RPMI8226 (cell line): ENCODE results near the gene GARIN5A.
"Not testable (repeated sequence)": the region's sequence is repeated elsewhere in the genome, so short reads cannot be mapped to it uniquely, and the experiment has no call there.

ENCODE experiments used
- DNase-seq: peaks from one replicate; pipeline ENCODE4 v3.0.0-alpha.2; 2015

Gene GARIN5A

DNA sequence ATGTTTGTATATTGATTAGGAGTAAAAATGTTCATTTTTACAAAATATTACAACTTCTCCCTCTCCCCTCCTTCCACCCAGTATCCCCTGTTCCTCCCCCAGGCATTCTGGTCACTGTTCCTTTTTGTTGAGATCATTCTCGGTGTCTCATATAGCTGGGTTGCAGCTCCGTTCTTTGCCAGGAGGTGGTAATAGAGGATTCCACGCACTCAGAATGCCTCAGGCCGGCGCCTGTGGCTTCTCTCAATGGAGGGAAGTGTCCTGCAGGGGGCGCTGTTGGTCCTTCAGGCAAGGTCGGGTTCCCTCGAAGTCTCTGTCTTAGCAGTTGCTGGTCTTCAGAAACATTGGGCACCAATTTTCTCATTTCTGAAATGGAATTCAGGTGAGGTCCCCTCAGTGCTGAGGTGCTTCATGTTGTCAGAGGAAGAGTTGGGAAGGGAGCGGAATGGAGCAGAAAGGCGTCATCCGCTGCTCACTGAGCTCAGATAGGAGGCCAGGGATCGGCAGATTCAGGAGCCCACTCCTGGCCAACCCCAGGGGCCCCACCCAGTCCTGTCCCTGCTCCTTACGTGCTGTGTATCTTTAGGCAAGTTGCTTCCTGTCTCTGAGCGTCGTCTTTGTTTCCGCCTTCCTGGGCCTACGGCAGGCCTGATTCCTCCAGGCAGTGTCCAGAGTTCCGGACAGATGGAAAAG is 10.3 kb upstream of the GARIN5A start:
- peak; percentile 54 for DNase-seq

DNA sequence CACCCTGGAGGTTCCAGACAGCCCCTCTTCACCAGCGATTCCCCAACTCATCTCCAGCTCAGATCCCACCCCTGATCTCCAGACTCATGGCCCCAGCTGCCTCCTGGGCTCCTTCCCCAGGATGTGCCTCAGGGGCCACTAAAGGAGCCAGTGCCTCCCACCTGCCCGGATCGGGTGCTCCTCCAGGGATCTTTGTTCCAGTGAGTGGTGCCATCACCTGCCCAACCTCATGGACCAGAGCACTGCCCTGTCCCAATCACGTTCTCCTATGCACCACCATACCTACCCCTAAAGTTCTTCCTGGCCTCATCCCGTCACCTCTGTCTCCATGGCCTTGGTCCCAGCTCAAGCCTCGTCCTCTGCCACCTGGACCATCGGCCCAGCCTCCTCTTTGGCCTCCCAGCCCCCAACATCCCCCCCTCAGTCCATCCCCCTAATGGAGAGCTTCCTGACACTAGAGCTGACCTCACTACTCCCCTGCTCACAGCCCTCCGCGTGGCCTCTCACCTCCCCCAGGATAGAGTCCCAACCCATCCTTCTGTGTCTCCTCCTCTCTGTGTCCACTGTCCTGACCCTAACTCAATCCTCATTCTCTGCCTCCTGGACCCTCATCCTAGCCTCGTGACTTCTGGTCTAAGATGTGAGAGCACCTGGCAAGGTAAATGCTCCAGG is 8.8 kb upstream of the GARIN5A start:
- DNase-seq, result no peak

DNA sequence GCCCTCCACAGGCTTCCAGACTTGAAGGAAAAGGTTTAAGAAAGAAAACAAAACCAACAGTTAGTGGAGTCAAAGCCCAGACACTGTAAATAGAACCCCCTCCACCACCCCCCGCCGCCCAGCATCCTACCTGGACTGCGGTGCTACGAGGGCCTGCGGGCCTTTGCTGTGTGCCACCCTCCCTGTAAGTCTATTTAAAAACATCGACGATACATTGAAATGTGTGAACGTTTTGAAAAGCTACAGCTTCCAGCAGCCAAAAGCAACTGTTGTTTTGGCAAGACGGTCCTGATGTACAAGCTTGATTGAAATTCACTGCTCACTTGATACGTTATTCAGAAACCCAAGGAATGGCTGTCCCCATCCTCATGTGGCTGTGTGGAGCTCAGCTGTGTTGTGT is 6.3 kb upstream of the GARIN5A start:
- no peak for DNase-seq

DNA sequence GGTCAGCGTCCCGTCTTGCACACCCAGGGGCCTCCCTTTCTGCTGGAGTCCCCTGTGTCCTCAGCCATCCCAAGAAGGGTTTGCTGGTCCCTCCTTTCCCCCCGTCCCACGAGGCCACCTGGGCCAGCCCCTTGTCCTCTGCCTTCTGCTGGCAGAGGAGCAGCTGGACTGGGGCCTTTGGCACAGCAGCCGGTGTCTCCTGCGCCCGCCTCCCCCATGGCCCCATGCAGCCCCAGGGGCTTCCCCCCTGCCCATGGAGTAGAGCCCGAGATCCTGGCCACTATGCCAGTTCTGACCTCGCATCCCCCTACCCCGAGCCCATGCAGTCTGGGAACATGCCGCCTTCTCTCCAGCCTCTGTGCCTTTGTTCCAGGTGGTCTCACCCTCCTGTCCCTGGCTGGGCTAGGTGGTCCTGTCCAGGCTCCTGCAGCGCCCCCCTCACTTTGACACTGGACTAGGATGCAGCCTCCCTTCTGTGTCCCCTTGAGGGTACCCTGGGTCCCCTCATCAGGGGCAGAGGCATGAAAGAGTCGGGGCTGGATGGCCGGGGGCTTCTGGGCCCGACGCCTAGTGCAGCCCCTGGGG is 5.7 kb upstream of the GARIN5A start:
- DNase-seq, result no peak

DNA sequence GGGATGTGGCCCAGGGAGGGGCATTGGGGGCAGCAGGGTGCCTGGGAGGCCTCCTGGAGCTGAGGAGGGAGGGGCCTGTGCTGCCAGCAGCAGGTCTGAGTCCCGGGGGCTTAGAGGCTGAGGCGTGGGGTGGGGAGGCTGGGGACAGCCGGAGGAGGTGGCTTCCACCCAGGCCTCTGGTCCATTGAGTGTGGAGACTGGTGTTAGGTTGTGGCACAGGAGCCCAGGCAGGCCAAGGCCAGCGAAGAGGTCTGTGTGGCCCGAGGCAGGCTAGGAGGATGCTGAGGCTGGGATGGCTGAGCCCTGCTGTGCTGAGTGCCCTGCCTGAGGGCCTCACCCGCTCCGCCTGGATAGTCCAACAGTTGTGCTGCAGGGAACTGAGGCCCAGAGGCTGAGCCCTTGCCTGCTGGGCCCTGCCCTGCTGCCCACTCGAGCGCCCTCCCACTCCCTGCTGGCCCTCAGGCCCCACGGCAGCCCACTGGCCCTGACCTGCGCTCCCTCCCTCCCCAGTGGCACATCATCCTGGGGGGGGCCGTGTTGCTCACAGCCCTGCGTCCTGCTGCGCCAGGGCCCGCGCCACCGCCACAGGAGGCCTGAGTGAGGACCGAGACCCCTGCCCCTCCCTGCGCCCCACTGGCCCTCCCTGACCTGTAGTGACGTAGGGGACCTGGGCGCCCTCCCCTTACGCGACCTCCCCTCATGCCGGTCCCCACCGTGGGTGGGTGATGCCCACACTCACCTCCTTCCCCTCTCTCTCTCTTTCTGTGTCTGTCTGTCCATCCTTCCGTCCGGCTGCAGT is 4.9 kb upstream of the GARIN5A start:
- DNase-seq, result no peak

DNA sequence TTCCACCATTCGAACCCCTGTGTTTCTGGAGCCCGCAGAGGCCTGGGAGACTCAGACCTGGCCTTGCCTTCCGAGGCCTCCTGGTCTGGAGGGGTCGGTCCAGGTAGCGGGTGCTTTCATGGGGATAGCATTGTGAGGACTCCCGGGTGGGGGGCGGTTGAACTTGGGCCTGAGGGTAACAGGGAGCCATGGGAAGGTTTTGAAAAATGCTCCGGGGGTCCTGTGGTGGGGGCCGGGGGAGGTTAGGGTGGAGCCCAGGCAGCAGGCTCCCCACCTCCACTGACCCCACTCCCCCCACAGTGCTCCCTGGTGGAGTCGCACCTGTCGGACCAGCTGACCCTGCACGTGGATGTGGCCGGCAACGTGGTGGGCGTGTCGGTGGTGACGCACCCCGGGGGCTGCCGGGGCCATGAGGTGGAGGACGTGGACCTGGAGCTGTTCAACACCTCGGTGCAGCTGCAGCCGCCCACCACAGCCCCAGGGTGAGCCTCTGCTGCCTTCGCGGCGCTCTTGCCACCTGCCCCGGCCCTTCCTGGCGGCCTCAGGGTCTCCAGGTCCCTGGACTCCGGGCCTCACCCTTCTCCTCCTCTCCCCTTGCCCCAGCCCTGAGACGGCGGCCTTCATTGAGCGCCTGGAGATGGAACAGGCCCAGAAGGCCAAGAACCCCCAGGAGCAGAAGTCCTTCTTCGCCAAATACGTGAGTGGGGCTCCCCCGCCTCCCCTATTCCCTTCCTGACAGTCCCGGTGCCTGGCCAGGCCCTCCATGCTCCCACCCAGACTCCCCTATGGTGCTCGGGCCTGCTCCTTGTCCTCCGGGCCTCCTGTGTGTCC is 3.8 kb upstream of the GARIN5A start:
- no peak for DNase-seq

DNA sequence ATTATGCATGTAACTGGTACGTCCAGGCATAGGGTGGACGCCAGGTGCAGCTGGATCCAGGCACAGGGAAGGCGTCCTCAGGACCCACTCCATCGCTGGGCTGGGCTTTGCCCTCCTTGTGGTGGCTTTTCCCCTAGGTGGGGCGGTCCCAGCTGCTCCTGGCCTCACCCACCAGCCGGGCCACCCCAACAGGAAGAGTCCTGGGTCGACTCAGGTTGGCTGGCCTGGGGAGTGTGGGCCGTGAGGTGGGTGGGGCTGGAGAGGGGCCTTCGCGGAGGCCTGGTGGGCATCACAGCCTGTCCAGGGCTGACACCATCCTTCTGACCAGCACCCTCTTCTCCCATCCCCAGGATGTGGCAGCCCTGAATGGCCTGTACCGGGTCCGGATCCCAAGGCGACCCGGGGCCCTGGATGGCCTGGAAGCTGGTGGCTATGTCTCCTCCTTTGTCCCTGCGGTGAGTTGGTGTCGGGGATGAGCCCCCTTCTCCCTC is 3.2 kb upstream of the GARIN5A start:
- no peak for DNase-seq

DNA sequence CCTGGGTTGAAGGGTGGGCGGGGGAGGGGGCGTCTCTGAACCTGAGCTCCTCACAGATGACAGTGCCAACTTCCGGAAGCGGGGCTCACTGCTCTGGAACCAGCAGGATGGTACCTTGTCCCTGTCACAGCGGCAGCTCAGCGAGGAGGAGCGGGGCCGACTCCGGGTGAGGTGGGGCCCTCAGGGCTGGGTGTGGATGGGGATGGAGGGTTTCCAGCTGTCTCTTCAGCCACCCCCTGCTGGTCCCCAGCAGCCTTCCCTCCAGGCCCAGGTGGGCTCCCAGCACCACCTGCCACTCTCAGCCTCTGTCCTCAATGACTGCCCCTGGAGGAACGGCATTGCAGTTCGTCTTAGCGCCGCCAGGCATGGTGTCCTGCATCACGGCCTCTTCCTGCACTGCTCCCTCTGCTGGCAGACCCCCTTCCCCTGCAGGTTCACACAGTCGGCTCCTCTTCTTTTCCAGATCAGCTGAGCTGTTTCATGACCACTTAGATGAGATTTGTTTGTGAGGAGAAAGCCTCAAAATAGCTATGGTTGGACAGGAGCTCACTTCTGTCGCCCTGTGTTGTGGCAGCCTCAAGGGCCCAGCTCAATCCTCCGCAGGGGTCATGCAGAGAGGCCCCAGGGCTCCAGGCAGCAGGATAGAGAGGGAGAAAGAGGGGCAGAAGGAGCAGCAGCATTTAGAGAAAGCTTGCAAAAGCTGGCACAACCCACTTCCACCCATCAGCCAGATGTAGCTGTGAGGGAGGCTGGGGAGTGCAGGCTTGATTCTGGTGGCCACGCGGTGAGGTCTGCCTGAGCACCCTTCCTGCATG is 2.5 kb upstream of the GARIN5A start:
- no peak for DNase-seq

DNA sequence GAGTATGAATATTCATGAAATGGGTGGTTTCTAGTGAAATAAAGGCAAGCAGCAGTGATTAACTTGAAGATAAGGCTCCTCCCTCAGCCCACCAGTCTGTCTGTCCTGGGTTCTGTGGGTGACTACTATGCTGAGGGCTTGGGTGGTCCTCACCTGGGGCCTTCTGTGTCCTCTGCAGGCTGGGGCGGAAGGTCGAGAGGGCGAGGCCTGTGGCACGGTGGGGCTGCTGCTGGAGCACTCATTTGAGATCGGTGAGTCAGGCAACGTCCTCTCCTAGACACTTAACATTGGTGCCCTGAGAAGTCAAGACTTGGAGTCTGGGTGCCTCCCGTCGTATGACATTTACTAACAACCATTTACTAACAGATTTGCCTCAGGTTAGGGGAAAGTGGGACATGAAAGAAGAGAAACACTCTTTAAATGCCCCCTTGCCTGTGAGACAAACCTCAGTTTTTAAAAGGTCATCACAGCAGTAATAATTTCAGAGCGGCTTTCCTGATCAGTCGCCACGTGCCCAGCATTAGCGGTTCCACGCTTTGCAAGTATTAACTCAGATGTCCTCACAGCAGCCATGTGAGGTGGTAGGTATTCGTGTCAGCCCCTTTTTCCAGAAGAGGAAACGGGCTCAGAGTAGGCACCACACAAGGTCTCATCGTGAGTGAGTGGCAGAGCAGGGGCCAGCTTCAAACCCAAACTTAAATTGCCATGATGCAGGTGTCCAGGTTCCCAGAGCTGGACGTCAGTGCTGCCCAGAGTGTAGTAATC is 1.3 kb upstream of the GARIN5A start:
- DNase-seq, result no peak

DNA sequence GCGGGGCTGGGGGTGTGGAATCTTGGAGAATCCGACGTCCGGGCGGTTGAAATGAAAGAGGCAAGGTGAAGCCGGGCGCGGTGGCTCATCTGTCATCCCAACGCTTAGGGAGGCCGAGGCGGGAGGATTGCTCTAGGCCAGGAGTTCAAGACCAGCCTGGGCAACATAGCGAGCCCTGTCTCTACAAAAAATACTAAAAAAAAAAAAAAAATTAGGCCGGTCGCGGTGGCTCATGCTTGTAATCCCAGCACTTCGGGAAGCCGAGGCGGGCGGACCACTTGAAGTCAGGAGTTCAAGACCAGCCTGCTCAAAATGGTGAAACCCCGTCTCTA is 225 bp upstream of the GARIN5A start:
- no peak for DNase-seq

DNA sequence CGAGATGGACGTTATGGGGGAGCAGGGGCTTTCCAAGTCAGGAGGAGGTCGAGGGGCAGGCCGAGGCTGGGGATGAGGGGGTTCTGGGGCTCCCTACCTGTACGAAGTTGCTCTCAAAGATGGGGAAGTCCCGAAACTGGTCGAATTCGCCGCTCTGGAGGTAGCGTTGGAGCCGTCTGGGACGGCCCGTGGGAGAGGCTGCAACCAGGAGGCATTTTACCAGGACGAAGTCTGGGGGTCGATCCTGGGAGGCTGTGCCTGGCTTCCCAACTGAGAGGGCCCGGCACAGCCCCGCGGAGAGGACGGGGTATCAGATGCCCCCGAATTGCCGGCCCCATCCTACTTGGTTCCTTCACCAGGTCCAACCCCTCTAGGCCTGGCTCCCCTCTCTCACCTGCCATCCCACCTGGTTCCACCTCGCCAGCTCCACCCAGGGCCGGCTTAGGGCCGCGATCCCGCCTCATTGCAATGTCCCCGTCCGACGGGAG is 868 bp downstream of the GARIN5A start:
- DNase-seq, result no peak

DNA sequence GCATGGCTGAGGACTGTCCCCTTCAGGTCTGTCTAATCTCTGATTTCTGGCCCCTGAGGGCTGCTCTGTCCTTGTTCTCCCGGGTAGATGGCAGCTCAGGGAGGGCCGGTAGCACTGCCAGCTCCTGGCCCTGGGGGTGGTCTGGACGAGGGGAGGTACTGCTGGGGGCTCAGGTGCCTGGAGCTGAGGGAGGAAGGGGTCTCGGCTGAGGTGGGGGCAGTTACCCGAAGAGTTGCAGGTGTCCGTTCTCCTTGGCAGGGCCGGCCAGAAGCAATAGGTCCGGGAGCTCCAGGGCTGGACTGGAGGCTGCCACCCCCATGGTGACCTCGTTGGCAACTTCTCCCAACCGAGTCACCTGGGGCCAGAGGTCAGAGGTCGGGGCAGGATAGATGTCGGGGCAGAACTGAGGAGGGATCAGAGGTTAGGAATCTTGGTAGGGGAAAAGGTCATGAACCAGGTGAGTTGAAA is 1.5 kb downstream of the GARIN5A start:
- no peak for DNase-seq

DNA sequence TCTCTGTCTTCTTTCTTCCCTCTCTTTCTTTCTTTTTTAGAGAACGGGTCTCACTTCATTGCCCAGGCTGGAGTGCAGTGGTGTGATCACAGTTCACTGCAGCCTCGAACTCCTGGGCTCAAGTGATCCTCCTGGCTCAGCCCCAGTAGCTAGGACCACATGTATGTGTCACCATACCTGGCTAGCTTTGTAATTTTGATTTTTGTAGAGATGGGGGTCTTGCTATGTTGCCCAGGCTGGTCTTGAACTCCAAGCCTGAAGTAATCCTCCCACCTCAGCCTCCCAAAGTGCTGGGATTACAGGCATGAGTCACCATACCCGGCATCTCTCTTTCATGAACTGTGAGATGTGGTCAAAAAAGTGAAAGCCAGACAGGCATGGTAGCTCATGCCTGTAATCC is 3.3 kb downstream of the GARIN5A start:
- not testable (repeated sequence) for DNase-seq

DNA sequence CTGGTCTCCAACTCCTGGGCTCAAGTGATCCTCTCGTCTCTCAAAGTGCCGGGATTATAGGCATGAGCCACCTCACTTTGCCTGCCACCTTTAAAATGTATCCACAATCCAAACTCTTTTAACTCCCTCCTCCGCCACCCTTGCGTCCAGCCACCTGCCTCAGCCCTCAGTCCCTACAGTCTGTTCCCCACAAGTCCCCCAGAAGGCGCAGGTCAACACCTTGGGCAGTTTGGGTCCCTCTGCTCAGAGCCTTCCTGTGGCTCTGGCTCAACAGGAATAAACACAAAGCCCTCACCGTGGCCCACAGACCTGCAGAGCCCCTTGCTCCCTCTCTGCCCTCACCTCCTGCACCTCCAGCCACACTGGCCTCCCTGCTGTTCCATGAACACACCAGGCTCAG is 7.8 kb downstream of the GARIN5A start:
- no peak for DNase-seq

DNA sequence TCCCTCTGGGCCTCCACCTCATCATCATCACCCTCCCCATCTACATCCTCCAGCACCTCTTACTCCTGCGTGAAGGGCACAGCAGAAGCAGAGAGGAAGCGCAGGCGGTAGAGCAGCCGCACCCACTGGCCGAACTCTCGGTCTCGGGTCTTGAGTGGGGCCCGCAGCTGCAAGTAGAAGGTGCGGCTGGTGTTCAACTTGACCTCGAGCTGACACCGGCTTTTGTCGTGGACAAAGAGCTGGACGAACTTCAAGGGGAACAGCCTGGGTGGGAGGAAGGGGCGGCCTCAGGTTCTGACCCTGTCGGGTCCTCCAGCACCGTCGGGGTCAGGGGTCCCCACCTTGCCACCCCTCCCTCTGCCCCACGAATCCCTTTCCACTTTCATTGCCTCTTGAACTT is 9.1 kb downstream of the GARIN5A start:
- DNase-seq, result no peak

DNA sequence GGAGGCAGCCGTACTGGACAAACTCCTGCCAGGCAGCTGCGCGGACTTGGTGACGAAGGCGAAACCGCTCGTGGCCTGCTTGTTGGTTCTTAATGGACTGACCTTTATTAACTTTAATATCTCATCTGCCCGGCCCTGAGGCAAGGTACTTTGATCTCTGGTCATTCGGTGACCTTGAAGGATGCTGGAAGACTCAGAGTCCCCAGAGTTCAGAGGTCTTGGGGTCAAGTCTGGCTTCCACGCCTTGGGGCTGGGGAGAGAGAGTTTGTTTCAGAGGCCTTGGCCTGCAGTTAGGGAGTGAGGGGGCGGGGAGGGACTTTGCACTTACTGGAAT is 10.0 kb downstream of the GARIN5A start:
- no peak for DNase-seq

DNA sequence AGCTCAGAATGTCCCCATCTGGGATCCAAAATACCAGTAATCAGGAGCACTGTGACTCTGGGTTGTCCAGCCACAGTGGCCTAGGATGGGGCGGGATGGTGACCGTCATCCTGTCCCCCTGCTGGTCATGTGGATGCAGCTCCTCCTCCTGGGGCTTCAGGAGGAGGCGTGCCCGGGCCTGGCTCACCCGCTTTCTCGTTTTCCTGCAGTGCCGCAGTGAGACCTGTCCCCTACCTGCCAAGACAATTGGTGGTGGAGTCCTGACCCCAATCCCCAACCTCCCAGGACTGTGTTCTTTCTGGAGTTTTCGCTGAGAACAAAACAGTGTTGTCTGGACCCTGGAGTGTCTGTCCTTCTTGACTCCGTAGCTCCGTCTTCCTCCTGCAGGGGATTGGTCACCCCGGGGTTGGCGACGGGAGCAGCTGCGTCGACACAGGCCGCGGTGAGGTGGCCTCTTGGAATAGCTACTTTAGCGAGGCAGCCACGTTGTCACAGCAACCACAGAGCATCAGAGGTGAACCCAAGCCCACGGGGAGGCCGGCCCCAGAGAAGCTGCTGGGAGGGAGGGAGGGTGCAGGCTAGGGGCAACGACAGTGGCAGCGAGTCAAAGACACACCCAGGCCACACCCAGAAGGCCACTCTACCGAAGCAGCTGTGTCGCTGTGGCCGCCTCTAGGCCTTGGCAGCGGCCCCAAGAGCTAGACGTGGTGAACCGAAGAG is 10.5 kb downstream of the GARIN5A start:
- DNase-seq, result peak; percentile 97

DNA sequence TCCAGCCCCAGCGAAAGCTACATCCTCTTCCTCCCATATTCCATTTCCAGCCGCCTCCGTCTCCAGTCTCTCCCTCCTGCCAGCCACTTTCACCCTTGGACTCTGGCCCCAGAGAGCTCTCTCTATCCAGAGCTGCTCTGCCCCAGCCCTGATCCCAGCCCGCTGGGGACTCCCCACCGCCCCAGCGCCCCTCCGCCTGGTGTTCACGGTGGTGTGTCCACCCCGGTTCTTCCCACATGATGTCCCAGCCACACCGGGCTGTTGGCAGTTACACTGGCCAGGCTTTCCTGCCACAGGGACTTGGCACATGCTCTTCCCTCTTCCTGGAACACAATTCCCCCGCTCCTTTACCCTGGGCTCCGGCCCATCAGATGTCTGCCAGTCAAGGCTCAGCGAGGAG is 11.6 kb downstream of the GARIN5A start:
- DNase-seq, result no peak

DNA sequence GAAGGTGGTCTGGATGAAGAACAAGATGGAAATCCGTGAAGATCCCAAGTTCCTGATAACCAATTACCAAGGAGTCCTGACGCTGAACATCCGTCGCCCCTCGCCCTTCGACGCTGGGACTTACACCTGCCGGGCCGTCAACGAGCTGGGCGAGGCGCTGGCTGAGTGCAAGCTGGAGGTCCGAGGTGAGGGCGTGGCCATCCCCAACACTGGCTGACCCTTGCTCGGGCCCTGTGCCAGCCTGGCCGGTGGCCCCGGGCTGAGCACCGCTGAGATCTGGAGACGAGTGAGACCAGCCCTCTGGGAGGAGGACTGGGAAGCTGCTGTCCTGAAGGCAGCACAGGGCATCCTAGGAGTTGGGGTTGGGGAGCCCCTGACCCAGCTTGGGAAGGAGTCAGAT is 12.3 kb downstream of the GARIN5A start:
- no peak for DNase-seq

DNA sequence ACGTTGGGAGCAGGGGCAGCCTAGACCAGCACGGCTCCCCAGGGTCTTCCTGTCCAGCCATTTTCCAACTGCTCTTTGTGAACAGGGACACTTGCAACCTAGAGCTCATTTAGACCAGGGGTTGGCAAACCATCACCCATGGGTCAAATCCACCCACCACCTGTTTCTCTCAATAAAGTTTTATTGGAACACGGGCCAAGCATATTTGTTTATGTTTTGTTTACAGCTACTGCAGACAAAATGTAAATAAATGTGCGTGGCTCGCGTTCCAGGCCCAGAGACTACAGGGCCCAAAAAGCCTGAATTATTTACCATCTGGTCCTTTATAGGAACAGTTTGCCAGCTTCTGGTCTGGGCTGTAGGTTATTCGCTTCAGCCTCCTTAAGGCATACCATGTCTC is 13.7 kb downstream of the GARIN5A start:
- DNase-seq, result no peak
